ENCODE results near the gene FOXO6. TPM values are rescaled to one million over a fixed set of nuclear protein-coding genes. Genes with fewer than 3 reads are reported as not detected.

The FOXO6 gene
- total RNA-seq, 2 experiments from 2014 or later, result 0.19 to 0.34 TPM

- Mint-ChIP-seq H3K36me3 (no peaks in the 10 kb centered on the region), H3K9me3 (no peaks in the 10 kb centered on the region), H3K4me3 (no peak overlapping the region), H3K27me3 (peaks cover 18% of the 10 kb centered on the region), H3K27ac (no peak overlapping the region), H3K4me1 (peaks cover 3% of the 10 kb centered on the region)
- DNase-seq, result no peak
Observed at GRCh38 chr1:41355761-41356160, 5.5 kb upstream of the FOXO6 start.

GRCh38 chr1:41356752-41357151 is 4.5 kb upstream of the FOXO6 start:
- H3K4me3 Mint-ChIP-seq, result no peak overlapping the region
- no peak overlapping the region for H3K27ac Mint-ChIP-seq

GRCh38 chr1:41357451-41358101 is 3.7 kb upstream of the FOXO6 start:
- Mint-ChIP-seq H3K27me3 (peaks cover 20% of the 10 kb centered on the region), H3K4me3 (no peak overlapping the region), H3K4me1 (peaks cover 3% of the 10 kb centered on the region), H3K9me3 (no peaks in the 10 kb centered on the region), H3K27ac (no peak overlapping the region), H3K36me3 (no peaks in the 10 kb centered on the region)
- no peak for DNase-seq

More at GRCh38 chr1:41356752-41357151, 4.5 kb upstream of the FOXO6 start:
- Mint-ChIP-seq H3K36me3 (no peaks in the 10 kb centered on the region), H3K9me3 (no peaks in the 10 kb centered on the region), H3K4me1 (peaks cover 3% of the 10 kb centered on the region), H3K27me3 (peaks cover 18% of the 10 kb centered on the region)
- DNase-seq, result no peak

DNA sequence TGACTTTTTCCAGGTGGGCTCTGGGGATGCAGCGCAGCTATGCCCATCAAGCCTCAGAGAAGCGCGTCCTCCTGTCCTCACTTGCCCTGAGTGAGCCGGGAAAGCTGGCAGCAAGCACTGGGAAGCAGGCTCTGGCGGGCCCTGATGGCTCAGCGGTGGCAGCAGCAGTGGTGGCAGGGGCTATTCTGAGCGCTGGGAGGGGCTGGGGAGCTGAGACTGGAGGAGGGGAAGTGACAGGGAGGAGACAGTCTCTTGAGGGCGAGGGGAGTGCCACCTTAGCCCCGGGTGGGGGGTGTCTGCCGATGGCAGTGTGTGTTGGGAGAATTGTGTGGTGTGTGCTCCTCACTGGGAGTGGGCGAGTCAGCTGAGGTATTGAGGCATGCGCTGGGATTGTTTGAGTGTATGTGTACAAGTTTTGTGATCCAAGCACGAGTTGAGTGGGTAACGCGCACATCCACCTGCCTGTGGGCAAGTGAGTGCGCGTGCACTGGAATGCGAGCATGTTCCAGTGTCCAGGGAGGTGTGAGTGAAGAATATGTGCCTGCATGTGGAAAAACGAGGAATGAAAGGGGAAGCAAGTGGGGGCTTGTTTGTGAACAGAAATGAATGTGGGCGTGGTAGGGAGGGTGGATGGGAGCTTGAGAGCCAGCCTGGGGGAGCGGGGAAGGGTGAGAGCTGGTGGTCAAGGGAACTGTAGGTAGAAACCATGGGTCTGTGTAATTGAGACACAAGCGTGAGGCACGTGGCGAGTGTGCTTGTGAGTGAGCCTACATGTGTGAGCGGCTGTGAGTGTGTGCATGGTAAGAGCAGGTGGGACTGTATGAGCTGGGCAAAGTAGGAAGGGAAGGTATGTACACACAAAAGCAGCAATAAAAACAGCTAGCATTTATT is 2.9 kb upstream of the FOXO6 start:
- H3K27ac Mint-ChIP-seq, result no peak overlapping the region
- H3K27me3 Mint-ChIP-seq, result peaks cover 28% of the 10 kb centered on the region
- DNase-seq, result no peak
- H3K4me3 Mint-ChIP-seq, result no peak overlapping the region
- no peaks in the 10 kb centered on the region for H3K9me3 Mint-ChIP-seq
- no peaks in the 10 kb centered on the region for H3K36me3 Mint-ChIP-seq
- peaks cover 9% of the 10 kb centered on the region for H3K4me1 Mint-ChIP-seq

DNA sequence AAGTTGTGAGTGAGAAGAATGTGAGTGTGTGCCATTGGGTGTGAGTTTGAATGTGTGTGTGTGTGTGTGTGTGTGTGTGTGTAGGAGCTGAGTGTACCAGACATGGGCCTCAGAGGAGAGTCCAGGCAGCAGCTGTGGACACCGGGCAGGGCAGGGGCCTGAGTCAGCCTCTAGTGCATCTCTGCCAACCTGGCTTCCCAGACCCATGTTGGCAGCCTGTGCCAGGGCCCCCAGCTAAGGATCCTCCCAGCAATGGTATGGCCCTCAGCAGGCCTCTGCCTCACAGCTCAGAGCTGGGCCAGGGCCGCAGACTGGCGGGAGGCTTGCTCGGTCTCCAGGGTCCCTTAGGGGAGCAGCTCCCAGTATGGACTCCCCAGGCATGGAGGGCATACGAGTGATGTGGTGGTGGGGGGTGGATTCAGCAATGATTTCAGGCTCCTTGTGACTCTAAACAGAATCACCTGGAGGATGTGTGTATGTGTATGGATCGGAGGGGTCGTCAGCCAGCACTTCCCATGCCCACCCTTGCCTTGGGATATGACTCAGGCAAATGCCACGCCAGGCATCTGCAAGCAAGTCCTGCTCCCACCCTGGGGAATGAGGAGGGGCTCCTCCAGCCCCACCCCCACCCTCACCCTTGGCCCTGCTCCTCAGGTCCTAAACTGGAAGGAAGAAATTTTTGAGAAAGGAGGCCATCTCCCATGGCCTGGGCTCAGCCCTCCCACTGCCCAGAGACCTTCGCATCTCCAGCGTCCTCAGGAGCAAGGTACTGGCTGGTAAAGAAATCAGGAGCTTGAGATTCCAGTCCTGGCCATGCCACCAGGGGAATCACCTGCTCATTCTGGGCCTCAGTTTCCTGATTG is 1.8 kb upstream of the FOXO6 start:
- H3K4me1 Mint-ChIP-seq, result peaks cover 6% of the 10 kb centered on the region
- no peak for DNase-seq
- H3K4me3 Mint-ChIP-seq, result no peak overlapping the region
- H3K27ac Mint-ChIP-seq, result no peak overlapping the region
- peaks cover 29% of the 10 kb centered on the region for H3K27me3 Mint-ChIP-seq
- H3K9me3 Mint-ChIP-seq, result no peaks in the 10 kb centered on the region
- H3K36me3 Mint-ChIP-seq, result no peaks in the 10 kb centered on the region

DNA sequence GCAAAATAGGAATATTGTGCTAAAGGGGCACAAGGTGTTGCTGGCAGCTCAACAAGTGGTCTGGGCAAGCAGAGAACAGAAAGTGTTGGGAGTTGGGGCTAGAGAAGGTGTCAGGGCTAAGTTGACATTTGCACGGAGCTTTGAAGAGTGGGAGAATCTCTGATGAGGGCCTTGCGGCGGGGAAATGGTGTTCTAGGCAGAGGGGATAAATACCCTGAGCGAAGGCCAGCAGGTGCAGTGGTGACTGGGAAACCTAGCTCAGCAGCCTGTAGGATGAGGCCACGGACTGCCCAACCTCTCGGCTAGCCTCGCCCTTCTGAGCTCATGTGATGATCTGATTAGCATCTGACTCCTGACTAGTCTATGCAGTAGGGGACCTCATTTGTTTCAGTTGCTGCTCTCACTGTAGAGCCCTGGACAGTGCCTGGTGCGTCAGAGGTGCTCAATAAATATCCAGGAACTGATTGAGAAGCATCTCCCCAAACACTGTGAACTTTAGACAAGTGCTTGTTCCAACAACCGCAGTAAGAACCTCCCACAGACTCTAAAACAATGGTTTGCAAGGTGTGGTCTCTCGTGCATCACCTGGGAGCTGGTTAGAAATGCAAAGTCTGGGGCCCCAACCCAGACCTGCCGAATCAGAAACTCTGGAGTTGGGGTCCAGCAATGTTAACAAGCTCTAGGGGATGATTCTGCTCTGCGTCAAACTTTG is 1.0 kb upstream of the FOXO6 start:
- Mint-ChIP-seq H3K9me3 (no peaks in the 10 kb centered on the region), H3K36me3 (no peaks in the 10 kb centered on the region), H3K4me1 (peaks cover 6% of the 10 kb centered on the region), H3K27ac (no peak overlapping the region), H3K27me3 (peaks cover 29% of the 10 kb centered on the region), H3K4me3 (peak overlapping the region; percentile 49)
- DNase-seq, result no peak

DNA sequence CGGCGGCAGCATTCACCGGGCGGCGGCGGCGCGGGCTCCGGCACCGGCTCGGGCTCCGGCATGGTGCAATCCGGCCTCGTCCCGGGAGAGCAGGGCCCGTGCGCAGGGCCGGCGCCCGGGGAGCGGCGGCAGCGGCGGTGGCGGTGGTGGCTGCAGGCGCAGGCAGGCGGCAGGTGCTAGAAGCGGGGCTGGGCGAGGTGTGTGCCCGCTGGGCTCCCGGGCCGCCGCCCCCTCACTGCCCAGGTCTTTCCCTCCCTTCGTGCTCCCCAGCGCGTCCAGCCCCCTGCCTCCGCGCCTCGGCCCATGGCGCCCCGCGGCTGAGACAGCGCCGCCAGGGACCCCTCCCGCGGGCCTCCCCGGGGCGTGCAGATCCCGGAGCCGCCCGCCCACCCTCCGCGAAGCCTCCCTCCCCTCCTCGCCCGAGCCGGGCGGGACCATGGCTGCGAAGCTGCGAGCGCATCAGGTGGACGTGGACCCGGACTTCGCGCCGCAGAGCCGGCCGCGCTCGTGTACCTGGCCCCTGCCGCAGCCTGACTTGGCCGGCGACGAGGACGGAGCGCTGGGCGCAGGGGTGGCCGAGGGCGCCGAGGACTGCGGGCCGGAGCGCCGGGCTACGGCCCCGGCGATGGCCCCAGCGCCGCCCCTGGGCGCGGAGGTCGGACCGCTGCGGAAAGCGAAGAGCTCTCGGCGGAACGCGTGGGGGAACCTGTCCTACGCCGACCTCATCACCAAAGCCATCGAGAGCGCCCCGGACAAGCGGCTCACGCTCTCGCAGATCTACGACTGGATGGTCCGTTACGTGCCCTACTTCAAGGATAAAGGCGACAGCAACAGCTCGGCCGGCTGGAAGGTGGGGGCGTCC is 492 bp downstream of the FOXO6 start:
- Mint-ChIP-seq H3K4me1 (peaks cover 8% of the 10 kb centered on the region), H3K27me3 (peaks cover 29% of the 10 kb centered on the region), H3K4me3 (peak overlapping the region; percentile 44), H3K36me3 (no peaks in the 10 kb centered on the region), H3K9me3 (no peaks in the 10 kb centered on the region), H3K27ac (no peak overlapping the region)
- peak; percentile 40 for DNase-seq

- no peaks in the 10 kb centered on the region for H3K9me3 Mint-ChIP-seq
- peaks cover 11% of the 10 kb centered on the region for H3K4me1 Mint-ChIP-seq
- no peak overlapping the region for H3K27ac Mint-ChIP-seq
- DNase-seq, result no peak
- no peaks in the 10 kb centered on the region for H3K36me3 Mint-ChIP-seq
- peak overlapping the region; percentile 44 for H3K4me3 Mint-ChIP-seq
- H3K27me3 Mint-ChIP-seq, result peaks cover 34% of the 10 kb centered on the region
Observed at GRCh38 chr1:41362357-41362721, 1.1 kb downstream of the FOXO6 start.

DNA sequence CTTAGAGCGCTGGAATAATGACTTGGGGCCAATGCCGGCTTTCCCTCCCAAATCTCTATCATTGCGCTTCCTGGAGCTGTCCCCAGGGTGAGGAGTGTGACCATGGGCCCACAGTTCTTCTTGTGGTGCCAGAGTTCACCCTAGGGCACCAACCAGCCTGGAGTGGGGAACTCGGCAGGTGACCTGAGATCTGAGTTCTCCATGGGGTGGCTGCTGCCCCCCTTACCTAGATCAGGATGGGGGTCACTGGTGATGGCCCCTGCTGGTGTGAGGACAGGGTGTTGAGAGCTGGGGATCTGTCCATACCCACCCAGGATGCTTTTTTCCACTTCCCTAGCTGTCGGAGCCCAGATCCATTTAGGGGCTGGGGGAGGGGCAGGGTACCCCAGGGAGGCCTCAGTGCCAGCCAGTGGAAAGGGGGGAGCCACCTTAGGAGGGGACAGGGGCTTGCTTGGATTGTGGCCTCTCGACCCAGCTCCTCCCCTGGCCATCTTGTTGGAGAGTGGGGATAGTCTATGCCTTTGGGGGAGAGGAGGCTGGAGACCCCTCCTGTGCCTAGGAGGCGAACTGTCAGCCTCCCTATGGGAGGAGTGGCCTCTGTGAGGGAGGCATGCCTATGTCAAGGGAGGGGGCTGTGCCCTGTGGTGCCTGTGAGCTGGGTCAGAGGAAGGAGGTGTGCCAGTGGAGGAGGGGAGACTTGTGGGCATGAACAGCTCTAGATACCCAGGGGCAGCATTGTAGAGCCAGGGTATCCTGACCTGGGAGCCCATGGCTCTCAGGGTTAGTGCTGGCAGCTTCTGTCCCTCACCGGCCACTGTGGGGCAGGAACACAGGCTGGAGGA is 1.7 kb downstream of the FOXO6 start:
- Mint-ChIP-seq H3K27ac (no peak overlapping the region), H3K4me3 (peak overlapping the region; percentile 8), H3K4me1 (peaks cover 11% of the 10 kb centered on the region), H3K36me3 (no peaks in the 10 kb centered on the region), H3K9me3 (no peaks in the 10 kb centered on the region), H3K27me3 (peaks cover 38% of the 10 kb centered on the region)
- DNase-seq, result no peak

DNA sequence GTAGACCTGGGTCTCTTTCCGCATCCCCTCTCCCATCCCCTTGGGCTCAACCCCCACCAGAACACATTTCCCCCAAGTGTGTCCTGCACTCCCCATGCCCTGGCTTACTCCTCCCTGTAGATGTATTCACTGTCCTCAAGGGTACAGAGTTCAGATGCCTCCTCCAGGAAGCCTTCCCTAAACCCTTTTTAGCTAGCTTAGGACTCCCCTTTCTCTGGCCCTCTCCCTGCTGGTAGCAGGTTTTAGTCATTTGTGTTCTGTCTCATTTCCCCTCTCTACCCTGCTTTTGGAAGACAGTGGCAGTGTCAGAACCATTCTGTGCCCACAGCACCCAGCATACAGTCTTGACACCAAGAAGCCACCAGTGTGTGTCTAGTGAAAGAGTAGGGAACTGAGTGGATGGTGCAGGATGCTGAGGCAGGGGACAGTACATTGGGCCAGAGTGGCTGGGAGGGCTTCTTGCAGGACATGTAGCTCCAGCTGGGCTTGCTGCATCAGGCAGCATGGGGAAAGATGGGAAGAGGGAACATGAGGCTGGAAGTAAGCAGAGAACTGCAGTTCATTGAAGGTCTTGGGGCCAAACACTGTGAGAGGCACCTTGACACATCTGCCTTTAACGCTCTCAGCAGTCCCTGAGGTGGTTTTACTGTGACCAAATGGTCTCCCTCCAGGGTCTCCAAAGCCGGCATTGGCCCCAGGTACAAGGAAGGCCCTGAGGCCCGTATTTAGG is 2.5 kb downstream of the FOXO6 start:
- Mint-ChIP-seq H3K9me3 (no peaks in the 10 kb centered on the region), H3K27me3 (peaks cover 30% of the 10 kb centered on the region), H3K4me3 (no peak overlapping the region)

GRCh38 chr1:41364442-41365319 is 3.4 kb downstream of the FOXO6 start:
- Mint-ChIP-seq H3K4me1 (peaks cover 11% of the 10 kb centered on the region), H3K4me3 (no peak overlapping the region), H3K36me3 (no peaks in the 10 kb centered on the region), H3K27me3 (peaks cover 38% of the 10 kb centered on the region), H3K9me3 (no peaks in the 10 kb centered on the region), H3K27ac (no peak overlapping the region)
- DNase-seq, result no peak

More for the DNA sequence above, 2.5 kb downstream of the FOXO6 start:
- H3K36me3 Mint-ChIP-seq, result no peaks in the 10 kb centered on the region
- H3K4me1 Mint-ChIP-seq, result peaks cover 11% of the 10 kb centered on the region
- no peak overlapping the region for H3K27ac Mint-ChIP-seq
- DNase-seq, result no peak

DNA sequence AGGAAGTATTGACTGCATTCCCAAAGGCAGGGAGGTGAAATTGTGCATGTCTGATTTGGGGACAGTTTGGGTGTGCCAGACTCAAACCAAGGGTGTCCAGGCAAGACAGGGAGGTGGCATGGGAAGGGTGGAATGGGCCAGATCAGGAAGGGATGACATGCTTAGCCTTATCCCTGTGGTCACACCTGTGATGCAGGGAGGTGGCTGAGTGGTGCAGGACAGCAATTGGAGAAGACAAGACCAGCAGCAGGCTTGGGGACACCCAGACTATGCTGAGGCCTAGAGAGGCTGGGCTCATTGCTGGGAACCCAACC is 4.0 kb downstream of the FOXO6 start:
- H3K4me1 Mint-ChIP-seq, result peaks cover 11% of the 10 kb centered on the region
- no peaks in the 10 kb centered on the region for H3K36me3 Mint-ChIP-seq
- H3K27me3 Mint-ChIP-seq, result peaks cover 38% of the 10 kb centered on the region
- no peak overlapping the region for H3K27ac Mint-ChIP-seq
- no peak for DNase-seq
- no peak overlapping the region for H3K4me3 Mint-ChIP-seq
- no peaks in the 10 kb centered on the region for H3K9me3 Mint-ChIP-seq
